K562 (cell line): ENCODE results near the gene FMC1.

Experiments used
- ATF1 ChIP-seq, 2 experiments: fragments of 450-650 bp in 1 of 2; IDR thresholded peaks; 2 replicates each; pipeline ENCODE4 v1.6.1; 2016; ENCODE audit warnings: missing compliant biosample characterization in 1 of 2, missing genetic modification characterization in 1 of 2
- CTCF ChIP-seq, 3 experiments: IDR thresholded peaks in 2 of 3; conservative IDR thresholded peaks in 1 of 3; 2 replicates each; pipeline ENCODE4 v1.5.1; 2011 to 2012; ENCODE audit warnings: low read length in 3 of 3, mild to moderate bottlenecking in 3 of 3, control low read depth in 2 of 3, improper control_type of control experiment in 1 of 3, inconsistent platforms in 1 of 3, low read depth in 1 of 3, mixed read lengths in 1 of 3, moderate library complexity in 1 of 3; ENCODE audit not compliant: insufficient read depth in 2 of 3
- JUN ChIP-seq, 2 experiments: sonication (generic) in 1 of 2; formaldehyde crosslinking in 1 of 2; IDR thresholded peaks; 2 replicates each; pipeline versions ENCODE4 v1.6.1 to v1.8.0; 2012 to 2022; ENCODE audit warnings: borderline replicate concordance in 2 of 2, mild to moderate bottlenecking in 2 of 2, improper control_type of control experiment in 1 of 2, low read depth in 1 of 2, low read length in 1 of 2, missing genetic modification reagents in 1 of 2
- JUND ChIP-seq, 2 experiments: IDR thresholded peaks; 2 replicates in 1 of 2; 3 replicates in 1 of 2; pipeline ENCODE4 v1.6.1; 2011; ENCODE audit warnings: borderline replicate concordance in 2 of 2, low read depth in 2 of 2, low read length in 2 of 2, improper control_type of control experiment in 1 of 2, missing biosample characterization in 1 of 2, missing genetic modification characterization in 1 of 2, missing genetic modification reagents in 1 of 2
- NCOA4 ChIP-seq: fragments of 450-650 bp; IDR thresholded peaks from 2 replicates; pipeline ENCODE4 v1.6.1; 2018; ENCODE audit warnings: mild to moderate bottlenecking; ENCODE audit not compliant: partially characterized antibody
- POLR2A ChIP-seq: fragments of 450-650 bp; conservative IDR thresholded peaks from 2 replicates; pipeline ENCODE4 v1.6.1; 2016
- TOE1 ChIP-seq, 2 experiments: fragments of 450-650 bp in 1 of 2; sonication (generic) in 1 of 2; formaldehyde crosslinking in 1 of 2; IDR thresholded peaks; 2 replicates each; pipeline versions ENCODE4 v1.7.1 to v1.8.0; 2016 to 2022; ENCODE audit warnings: borderline replicate concordance in 2 of 2, mild to moderate bottlenecking in 2 of 2, antibody characterized with exemption in 1 of 2, inconsistent platforms in 1 of 2, low read depth in 1 of 2, missing genetic modification reagents in 1 of 2, moderate library complexity in 1 of 2
- ZBTB7A ChIP-seq: IDR thresholded peaks from 2 replicates; pipeline ENCODE4 v1.6.1; 2011; ENCODE audit warnings: low read depth, mild to moderate bottlenecking, low read length, moderate library complexity, borderline replicate concordance; ENCODE audit not compliant: control insufficient read depth
- ZNF512 ChIP-seq: IDR thresholded peaks from 2 replicates; pipeline ENCODE4 v1.6.1; 2016; ENCODE audit warnings: missing genetic modification characterization, missing compliant biosample characterization
- ZNF830 ChIP-seq: fragments of 250-450 bp; sonication (Bioruptor Pico); IDR thresholded peaks from 2 replicates; pipeline ENCODE4 v1.5.0; 2021; ENCODE audit warnings: mild to moderate bottlenecking

- no peak for TF ChIP-seq ATF1 (CRISPR knock-in tag; IDR thresholded peaks at IDR 0.05)
- no peak for TF ChIP-seq ATF1 (tag; IDR thresholded peaks at IDR 0.05)
- TF ChIP-seq JUN (IDR thresholded peaks at IDR 0.05; ENCODE audit: borderline replicate concordance, low read depth, low read length) = no peak
- TF ChIP-seq JUN (CRISPR knock-in tag; IDR thresholded peaks at IDR 0.05; ENCODE audit: borderline replicate concordance) = no peak
- TF ChIP-seq JUND (IDR thresholded peaks at IDR 0.05; ENCODE audit: borderline replicate concordance, low read depth, low read length) = no peak
- TF ChIP-seq JUND (tag; IDR thresholded peaks at IDR 0.05; ENCODE audit: borderline replicate concordance, low read depth, low read length) = no peak
- no peak for TF ChIP-seq CTCF (IDR thresholded peaks at IDR 0.05 in 2 of 3, conservative IDR thresholded peaks at IDR 0.05 in 1 of 3; ENCODE audit: insufficient read depth in 2 of 3, low read depth in 1 of 3, low read length in 3 of 3)
- TF ChIP-seq ZBTB7A = no peak
- TF ChIP-seq ZNF830 = no peak
- TF ChIP-seq ZNF512 (tag) = no peak
- no peak for TF ChIP-seq NCOA4
- TF ChIP-seq POLR2A = no peak
- TF ChIP-seq TOE1 (IDR thresholded peaks at IDR 0.05; ENCODE audit: borderline replicate concordance) = no peak
- no peak for TF ChIP-seq TOE1 (CRISPR knock-in tag; IDR thresholded peaks at IDR 0.05; ENCODE audit: borderline replicate concordance, low read depth)
These were observed 29.8 kb downstream of the FMC1 start for GRCh38 chr7:139370943-139371313.
